ENCODE results near the gene GLP1R.

The GLP1R gene

GRCh38 chr6:39043776-39044175 lies 4.8 kb upstream of the GLP1R start:
- H3K27ac ChIP-seq = no peak overlapping the region
- no peak for TF ChIP-seq CTCF (conservative IDR thresholded peaks at IDR 0.05)

GRCh38 chr6:39044181-39044580 lies 4.4 kb upstream of the GLP1R start:
- H3K27ac ChIP-seq = no peak overlapping the region
- TF ChIP-seq CTCF (conservative IDR thresholded peaks at IDR 0.05) = no peak

- no peak for TF ChIP-seq CTCF (conservative IDR thresholded peaks at IDR 0.05)
Observed at GRCh38 chr6:39047434-39048327, 900 bp upstream of the GLP1R start.

GRCh38 chr6:39049575-39050283 lies 1.1 kb downstream of the GLP1R start:
- H3K27ac ChIP-seq = no peak overlapping the region
- TF ChIP-seq CTCF (conservative IDR thresholded peaks at IDR 0.05) = no peak

More at GRCh38 chr6:39047434-39048327, 900 bp upstream of the GLP1R start:
- no peak overlapping the region for H3K27ac ChIP-seq

GRCh38 chr6:39050453-39051112 lies 2.0 kb downstream of the GLP1R start:
- TF ChIP-seq CTCF (conservative IDR thresholded peaks at IDR 0.05) = no peak
- H3K27ac ChIP-seq = no peak overlapping the region

GRCh38 chr6:39051399-39052122 lies 3.0 kb downstream of the GLP1R start:
- no peak overlapping the region for H3K27ac ChIP-seq
- TF ChIP-seq CTCF (conservative IDR thresholded peaks at IDR 0.05) = no peak

Measured in VCaP (cell line).